NOMO-1 treated with dmso at 0.1 percent for 144 hours (cell line): Measurements from ENCODE around the gene ANO9.
"Not testable (repeated sequence)": the region's sequence is repeated elsewhere in the genome, so short reads cannot be mapped to it uniquely, and the experiment has no call there.

Experiments used
- DNase-seq: peaks from one replicate; lab custom pipeline; 2025; ENCODE audit not compliant: unreplicated experiment; lab: John Stamatoyannopoulos, UW

ANO9 gene

DNA sequence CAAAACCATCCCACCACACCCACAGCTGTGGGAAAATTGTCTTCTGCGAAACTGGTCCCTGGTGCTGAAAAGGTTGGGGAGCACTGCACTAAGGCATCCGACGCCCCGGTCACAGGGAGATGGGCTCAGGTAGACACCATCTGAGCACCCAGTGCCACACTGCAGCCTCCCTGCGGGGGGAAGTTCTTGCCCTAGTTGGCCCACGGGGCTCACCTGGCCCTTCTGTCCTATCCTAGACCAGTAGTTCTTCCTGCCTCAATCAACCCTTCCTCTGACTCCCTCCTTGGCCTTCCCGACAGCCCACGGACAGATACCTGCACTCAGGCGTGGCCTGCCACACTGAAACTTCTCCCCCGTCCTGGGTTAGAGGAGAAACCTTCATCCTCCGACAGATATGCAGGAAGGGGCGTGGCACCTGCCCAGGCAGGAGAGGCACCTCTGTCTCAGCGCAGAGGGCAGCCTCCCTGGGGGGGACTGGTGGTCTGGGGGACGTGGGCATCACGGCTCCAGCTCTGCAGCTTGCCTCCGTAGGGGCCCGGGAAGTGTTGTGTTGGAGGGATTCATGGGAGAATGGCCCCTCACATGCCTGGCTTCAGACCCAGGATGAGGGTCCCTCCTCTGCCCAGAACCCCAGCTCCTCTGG, 4.5 kb downstream of the ANO9 start:
- no peak for DNase-seq

GRCh38 chr11:434999-435740, 6.6 kb downstream of the ANO9 start:
- DNase-seq = not testable (repeated sequence)

GRCh38 chr11:434496-434895, 7.3 kb downstream of the ANO9 start:
- DNase-seq = no peak

DNA sequence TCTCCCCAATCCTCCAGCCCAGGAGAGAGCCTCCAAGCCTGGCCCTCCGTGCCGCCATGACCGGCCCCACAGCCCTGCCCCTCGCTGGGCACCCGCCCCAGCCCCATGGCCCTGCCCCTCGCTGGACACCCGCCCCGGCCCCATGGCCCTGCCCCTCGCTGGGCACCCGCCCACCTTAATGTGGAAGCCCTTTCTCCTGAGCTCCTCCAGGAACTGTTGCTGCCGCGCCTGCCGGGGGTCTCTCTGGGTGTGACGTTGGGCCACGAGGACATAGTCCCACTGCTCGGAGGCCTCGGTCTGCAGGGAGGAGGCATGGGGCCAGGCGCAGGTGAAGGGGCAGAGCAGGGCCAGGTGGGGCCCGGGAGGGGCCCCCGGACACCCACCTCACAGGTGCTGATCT, 8.2 kb downstream of the ANO9 start:
- no peak for DNase-seq

GRCh38 chr11:433111-433510, 8.7 kb downstream of the ANO9 start:
- DNase-seq = no peak

- DNase-seq = no peak
Measured at GRCh38 chr11:432501-433100, 9.2 kb downstream of the ANO9 start.

- DNase-seq = no peak
Measured at GRCh38 chr11:431921-432320, 9.9 kb downstream of the ANO9 start.

- no peak for DNase-seq
Measured at GRCh38 chr11:429931-430456, 11.8 kb downstream of the ANO9 start.

DNA sequence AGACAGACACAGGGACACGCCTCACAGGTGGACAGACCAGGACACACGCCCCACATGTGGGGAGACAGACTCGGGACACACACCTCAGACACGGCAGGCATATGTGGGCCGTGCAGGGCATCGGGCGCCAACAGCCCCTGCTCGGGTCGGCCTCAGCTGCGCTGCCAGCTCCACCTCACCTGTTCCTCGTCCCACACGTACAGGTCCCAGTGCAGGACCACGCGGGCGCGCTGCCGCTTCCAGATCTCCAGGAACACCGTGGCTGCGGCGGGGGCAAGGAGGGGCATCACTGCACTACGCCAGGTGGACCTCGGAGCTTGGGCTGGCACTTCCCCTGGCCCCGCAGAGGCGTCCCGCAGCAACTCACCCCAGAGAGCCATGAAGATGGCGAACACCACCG, 12.4 kb downstream of the ANO9 start:
- DNase-seq = no peak

GRCh38 chr11:428295-428694, 13.5 kb downstream of the ANO9 start:
- DNase-seq = no peak

DNA sequence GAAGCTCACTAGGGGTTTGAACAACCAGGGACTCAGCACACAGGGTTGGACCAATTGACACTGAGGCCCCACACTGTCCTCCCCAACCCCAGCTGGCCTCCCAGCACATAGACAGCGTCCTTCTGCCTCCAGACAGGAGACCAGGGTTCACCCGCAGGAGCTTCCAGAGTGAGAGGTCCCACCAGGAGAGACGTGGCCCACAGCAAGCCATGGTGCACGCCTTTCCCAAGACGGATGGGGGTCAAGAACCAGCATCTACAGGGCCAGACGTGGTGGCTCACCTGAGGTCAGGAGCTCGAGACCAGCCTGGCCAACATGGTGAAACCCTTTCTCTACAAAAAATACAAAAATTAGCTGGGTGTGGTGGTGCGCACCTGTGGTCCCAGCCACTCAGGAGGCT, 15.0 kb downstream of the ANO9 start:
- DNase-seq = no peak

- no peak for DNase-seq
Measured at GRCh38 chr11:425301-425700, 16.5 kb downstream of the ANO9 start.

GRCh38 chr11:424766-425165, 17.0 kb downstream of the ANO9 start:
- not testable (repeated sequence) for DNase-seq

GRCh38 chr11:424232-424631, 17.6 kb downstream of the ANO9 start:
- DNase-seq = no peak

GRCh38 chr11:422249-422656, 19.6 kb downstream of the ANO9 start:
- DNase-seq = no peak

- no peak for DNase-seq
Measured at GRCh38 chr11:420911-421321, 20.9 kb downstream of the ANO9 start.

- DNase-seq = no peak
Measured at GRCh38 chr11:420054-420910, 21.5 kb downstream of the ANO9 start.

DNA sequence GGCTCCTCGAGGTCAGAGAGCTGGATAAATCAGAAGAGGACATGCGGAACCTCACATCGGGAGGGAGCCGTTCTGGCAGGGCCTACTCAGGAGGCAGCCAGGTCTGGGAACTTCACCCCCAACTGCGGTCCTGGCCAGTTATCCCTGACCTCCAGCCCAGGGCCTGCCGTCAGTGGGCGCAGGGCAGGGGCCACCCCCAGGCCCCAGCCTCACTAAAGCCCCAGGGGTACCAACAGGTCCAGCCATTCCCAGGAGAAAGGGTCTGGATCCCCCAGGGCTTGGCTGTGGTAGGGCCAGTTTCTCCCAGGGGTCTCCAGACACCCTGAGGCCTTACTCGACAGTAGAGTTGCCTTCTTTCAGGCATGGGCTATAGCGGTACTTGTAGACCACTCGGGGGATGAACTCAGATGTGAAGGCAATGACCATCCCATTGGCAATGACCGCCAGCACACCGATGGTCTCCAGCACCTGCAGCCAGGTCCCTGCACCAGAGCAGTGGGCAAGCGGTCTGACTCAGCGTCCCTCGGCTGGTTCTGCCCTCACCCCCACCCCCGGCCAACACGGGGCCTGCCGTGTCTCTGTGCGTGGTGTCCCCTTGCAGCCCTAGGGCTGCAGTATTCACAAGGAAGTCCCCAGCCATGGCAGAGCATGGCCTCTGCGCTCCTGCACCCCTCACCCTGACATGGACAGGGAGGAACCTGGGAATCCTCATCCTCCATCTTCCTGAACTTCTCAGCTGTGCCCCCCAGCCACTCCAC, 22.4 kb downstream of the ANO9 start:
- no peak for DNase-seq

GRCh38 chr11:418343-419247, 23.2 kb downstream of the ANO9 start:
- no peak for DNase-seq
